Fibroblast of villous mesenchyme (primary cell): ENCODE measurements around the gene SLC7A8. TPM values are rescaled to one million over a fixed set of nuclear protein-coding genes. Genes with fewer than 3 reads are reported as not detected.

Experiments used
- DNase-seq: peaks from one replicate; pipeline ENCODE4 v3.0.0-alpha.2; 2010; ENCODE audit warnings: low read depth
- H3K4me3 ChIP-seq: 2 replicates; pipeline ENCODE4 v1.5.1; 2011; ENCODE audit warnings: low read depth, mild to moderate bottlenecking, low read length
- CTCF ChIP-seq: IDR thresholded peaks from 2 replicates; pipeline ENCODE4 v1.5.1; 2012; ENCODE audit warnings: low read depth, mild to moderate bottlenecking, low read length; ENCODE audit not compliant: insufficient read depth
- total RNA-seq: library from RNA; depleted of rRNA; stranded (reverse); fragments of >200 nt; gene quantifications from 2 replicates; pipeline ENCODE4 v1.2.3, GENCODE V29; 2012

SLC7A8 gene
- total RNA-seq, 1 donor = 0.86 TPM

- H3K4me3 ChIP-seq = no peak overlapping the region
- no peak for DNase-seq
- no peak for TF ChIP-seq CTCF
Measured at GRCh38 chr14:23089498-23090253, 93.8 kb downstream of the SLC7A8 start.

- no peak overlapping the region for H3K4me3 ChIP-seq
- TF ChIP-seq CTCF = no peak
- DNase-seq = no peak
Measured at GRCh38 chr14:23086565-23086964, 96.9 kb downstream of the SLC7A8 start.

- H3K4me3 ChIP-seq = no peak overlapping the region
- peak; percentile 20 for DNase-seq
- TF ChIP-seq CTCF = no peak
Measured at GRCh38 chr14:23085458-23085857, 98.0 kb downstream of the SLC7A8 start.

GRCh38 chr14:23080474-23080873 is 103.0 kb downstream of the SLC7A8 start:
- no peak for TF ChIP-seq CTCF
- H3K4me3 ChIP-seq = no peak overlapping the region
- no peak for DNase-seq

- TF ChIP-seq CTCF = no peak
- no peak for DNase-seq
- no peak overlapping the region for H3K4me3 ChIP-seq
Measured at GRCh38 chr14:23079716-23080115, 103.7 kb downstream of the SLC7A8 start.

GRCh38 chr14:23078692-23079116 is 104.8 kb downstream of the SLC7A8 start:
- peak; percentile 98 for DNase-seq
- H3K4me3 ChIP-seq = no peak overlapping the region

More at GRCh38 chr14:23078692-23079116, 104.8 kb downstream of the SLC7A8 start:
- no peak for TF ChIP-seq CTCF
